Naive thymus-derived CD4-positive, alpha-beta T cell (primary cell): ENCODE measurements around the gene SEC14L2. TPM values are rescaled to one million over a fixed set of nuclear protein-coding genes. Genes with fewer than 3 reads are reported as not detected.

Experiments used
- ATAC-seq: fragments of 150-1000 bp; cut with Tn5 transposase; 2 replicates; pipeline ENCODE4 v1.10.0; 2021; ENCODE audit warnings: mild to moderate bottlenecking, moderate library complexity
- CTCF ChIA-PET: fragments of 350-600 bp; sonication (Branson Sonifier 250); formaldehyde crosslinking; loops from one replicate; lab custom pipeline; 2021; ENCODE audit warnings: antibody characterized with exemption; lab: Charles Lee
- POLR2A ChIA-PET: fragments of 350-600 bp; sonication (Branson Sonifier 250); formaldehyde crosslinking; loops from one replicate; lab custom pipeline; 2021; ENCODE audit warnings: antibody characterized with exemption, inconsistent platforms; lab: Charles Lee
- DNase-seq, 9 donors: peaks; one replicate each; pipeline versions ENCODE4 v3.0.0 to v3.0.0-alpha.2; 2020 to 2022; ENCODE audit warnings: mixed read lengths in 1 of 9
- H3K27ac ChIP-seq: one replicate; pipeline ENCODE4 v1.7.0; 2013; ENCODE audit warnings: mild to moderate bottlenecking, low read depth, low read length, moderate library complexity
- H3K27me3 ChIP-seq, 2 donors: one replicate each; pipeline ENCODE4 v1.7.0; 2013; ENCODE audit warnings: low read length in 2 of 2, mild to moderate bottlenecking in 2 of 2, moderate library complexity in 2 of 2; ENCODE audit not compliant: control insufficient read depth in 2 of 2, insufficient read depth in 2 of 2
- H3K36me3 ChIP-seq, 3 experiments: 1 replicate in 2 of 3; 2 replicates in 1 of 3; pipeline ENCODE4 v1.7.0; 2013; ENCODE audit warnings: low read length in 3 of 3, mild to moderate bottlenecking in 3 of 3, moderate library complexity in 1 of 3; ENCODE audit not compliant: insufficient read depth in 3 of 3, control insufficient read depth in 2 of 3
- H3K4me1 ChIP-seq, 2 donors: one replicate each; pipeline ENCODE4 v1.7.0; 2013; ENCODE audit warnings: low read length in 2 of 2, mild to moderate bottlenecking in 2 of 2, moderate library complexity in 1 of 2; ENCODE audit not compliant: control insufficient read depth in 2 of 2, insufficient read depth in 2 of 2
- H3K4me3 ChIP-seq: 2 replicates; pipeline ENCODE4 v1.7.0; 2013; ENCODE audit warnings: mild to moderate bottlenecking, low read length
- H3K9me3 ChIP-seq, 3 experiments: 1 replicate in 2 of 3; 2 replicates in 1 of 3; pipeline ENCODE4 v1.7.0; 2013; ENCODE audit warnings: low read length in 3 of 3; ENCODE audit not compliant: control insufficient read depth in 2 of 3
- H3K27ac Mint-ChIP-seq, 9 donors: one replicate each; pipeline ENCODE4 v1.8.0; 2020 to 2022; ENCODE audit warnings: mixed read lengths in 9 of 9, mild to moderate bottlenecking in 8 of 9, moderate library complexity in 5 of 9, inconsistent platforms in 2 of 9
- H3K27me3 Mint-ChIP-seq, 5 donors: one replicate each; pipeline ENCODE4 v1.8.0; 2021 to 2022; ENCODE audit warnings: mixed read lengths in 5 of 5, mild to moderate bottlenecking in 1 of 5
- H3K36me3 Mint-ChIP-seq, 5 donors: one replicate each; pipeline ENCODE4 v1.8.0; 2020 to 2022; ENCODE audit warnings: mixed read lengths in 5 of 5, mild to moderate bottlenecking in 3 of 5, inconsistent platforms in 1 of 5
- H3K4me1 Mint-ChIP-seq, 7 donors: one replicate each; pipeline ENCODE4 v1.8.0; 2020 to 2022; ENCODE audit warnings: mixed read lengths in 7 of 7, mild to moderate bottlenecking in 3 of 7, inconsistent platforms in 1 of 7
- H3K4me3 Mint-ChIP-seq, 10 donors: one replicate each; pipeline ENCODE4 v1.8.0; 2020 to 2022; ENCODE audit warnings: mild to moderate bottlenecking in 10 of 10, mixed read lengths in 10 of 10, moderate library complexity in 6 of 10, inconsistent platforms in 2 of 10
- H3K9me3 Mint-ChIP-seq, 11 donors: one replicate each; pipeline ENCODE4 v1.8.0; 2020 to 2022; ENCODE audit warnings: mixed read lengths in 11 of 11, mild to moderate bottlenecking in 4 of 11, inconsistent platforms in 1 of 11, moderate library complexity in 1 of 11
- intact Hi-C, 2 donors: fragments of 100-400 bp; cut with micrococcal nuclease; formaldehyde crosslinking; loops; one replicate each; pipeline ENCODE4 v1.15.1; 2023
- polyA plus RNA-seq, 2 donors: library from polyadenylated mRNA; unstranded; fragments of 300-500 nt; fragmentation: Illumina TruSeq; gene quantifications; one replicate each; pipeline ENCODE4 v1.2.3, GENCODE V29; 2021
- total RNA-seq, 6 experiments: library from RNA in 5 of 6; stranded (reverse) in 5 of 6; gene quantifications; 1 replicate in 5 of 6; 2 replicates in 1 of 6; pipeline ENCODE4 v1.2.3 and lab custom pipeline; 2021 to 2026

The SEC14L2 gene
- total RNA-seq (100 to 1,000 TPM in 1 of 5 experiments, 10 to 100 TPM in 4; 10.7 to 147 (median 16.5) TPM), polyA plus RNA-seq (10 to 100 TPM; 12.7 to 20.7 TPM), total RNA-seq (lab: John Stamatoyannopoulos, UW) (48.6 reads per million, percentile 70 among the genes with 10 or more reads in this experiment)

DNA sequence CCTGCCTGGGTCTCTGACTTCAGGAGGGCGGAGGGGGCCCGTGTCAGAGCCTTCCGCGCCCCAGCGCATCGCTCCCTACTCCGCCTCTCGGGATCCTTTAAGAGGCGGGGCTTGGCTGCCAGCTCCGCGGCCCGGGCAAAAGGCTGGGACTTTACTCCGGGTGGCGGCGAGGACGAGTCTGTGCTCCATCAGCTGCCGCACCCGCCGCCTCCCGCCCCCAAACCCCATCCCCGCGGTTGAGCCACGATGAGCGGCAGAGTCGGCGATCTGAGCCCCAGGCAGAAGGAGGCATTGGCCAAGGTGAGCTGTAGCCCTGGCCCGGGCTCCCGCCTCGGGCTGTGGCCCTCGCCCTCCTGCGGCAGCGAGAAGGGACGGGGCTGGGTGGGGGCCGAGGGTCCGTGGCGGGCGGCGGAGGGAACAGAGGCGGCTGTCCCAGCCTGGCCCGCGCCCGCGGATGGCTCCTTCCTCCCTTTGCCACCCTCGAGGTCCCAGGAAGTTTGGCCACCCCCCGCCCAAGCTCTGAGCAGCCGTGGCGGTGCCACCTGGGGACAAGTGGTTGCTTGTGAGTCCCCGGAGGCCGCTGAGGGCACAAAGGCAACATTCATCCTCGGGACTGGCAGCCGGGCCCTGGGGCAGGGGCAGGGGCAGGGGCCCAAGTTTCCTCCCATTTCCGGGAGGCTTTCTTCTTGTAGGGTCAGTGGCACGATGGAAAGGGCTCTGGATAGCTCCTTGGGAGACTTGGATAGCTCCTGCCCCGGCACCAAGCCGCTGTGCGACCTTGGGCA, at the start of gene SEC14L2:
SEC14L2 (plus strand) TSS at position 148 of the 785 bp plus-strand sequence; CDS start at position 247, 99 bp downstream.
- ATAC-seq (peak; percentile 81), DNase-seq (peak; percentile 26 to 73 (median 50))
- Histone ChIP-seq H3K36me3 (peaks cover 0 to 4% (median 0%) of the 10 kb centered on the region in 3 experiments), H3K27ac (peak within 1 kb of the TSS; percentile 77), H3K27me3 (no peaks in the 10 kb centered on the region), H3K9me3 (no peaks in the 10 kb centered on the region), H3K4me1 (peaks cover 12 to 22% of the 10 kb centered on the region in 2 donors), H3K4me3 (peak within 1 kb of the TSS; percentile 71)
- H3K4me3 Mint-ChIP-seq, result peak within 1 kb of the TSS; percentile 85 to 95 (median 90)
- peak within 1 kb of the TSS; percentile 77 to 94 (median 91) for H3K27ac Mint-ChIP-seq
- peaks cover 0 to 5% (median 0%) of the 10 kb centered on the region in 5 donors for H3K27me3 Mint-ChIP-seq
- POLR2A ChIA-PET, result interaction anchor here (0.8 to 12.2 kb wide), 11 partner anchors 9 to 475 kb away, joined by 3 to 158 read pairs (median 5); partner anchors contain the start of genes CASTOR1, CCDC157, MTFP1 and SF3A1
- H3K9me3 Mint-ChIP-seq, result no peaks in the 10 kb centered on the region
- H3K36me3 Mint-ChIP-seq, result peaks cover 0 to 5% (median 0%) of the 10 kb centered on the region in 5 donors
- peaks cover 29 to 69% (median 46%) of the 10 kb centered on the region in 7 donors for H3K4me1 Mint-ChIP-seq
- intact Hi-C loops, result loop anchor here (1.0 to 10.0 kb wide), 3 partner anchors 27 to 358 kb away; no protein-coding TSS in a partner anchor
- CTCF ChIA-PET, result interaction anchor here (0.5 to 4.8 kb wide), 9 partner anchors 10 to 189 kb away, joined by 3 to 38 read pairs (median 3); partner anchors contain the start of genes MTFP1 and RNF215

- ChIA-PET POLR2A (interaction anchor here (1.1 to 2.0 kb wide), 2 partner anchors 11 to 58 kb away, joined by 4 read pairs; partner anchors contain the start of gene CASTOR1), CTCF (interaction anchor here (1.2 kb wide), 1 partner anchor 18 kb away, joined by 3 read pairs; no protein-coding TSS in a partner anchor)
- DNase-seq, result no peak
- Mint-ChIP-seq H3K4me1 (peaks cover 34 to 65% (median 43%) of the 10 kb centered on the region in 7 donors), H3K27me3 (no peaks in the 10 kb centered on the region), H3K4me3 (peak overlapping the region in 3 of 10 donors; percentile 11 to 27 (median 21)), H3K9me3 (no peaks in the 10 kb centered on the region), H3K27ac (peak overlapping the region in 7 of 9 donors; percentile 7 to 80 (median 64)), H3K36me3 (peaks cover 5 to 48% (median 27%) of the 10 kb centered on the region in 5 donors)
- intact Hi-C loops, result no loop called here
- ATAC-seq, result no peak
- Histone ChIP-seq H3K27me3 (no peaks in the 10 kb centered on the region), H3K9me3 (no peaks in the 10 kb centered on the region), H3K27ac (no peak overlapping the region), H3K4me3 (no peak overlapping the region), H3K36me3 (peaks cover 47 to 97% (median 50%) of the 10 kb centered on the region in 3 experiments), H3K4me1 (peaks cover 11 to 14% of the 10 kb centered on the region in 2 donors)
These were observed 49.4 kb upstream of the SEC14L2 start for GRCh38 chr22:30347255-30347892.

DNA sequence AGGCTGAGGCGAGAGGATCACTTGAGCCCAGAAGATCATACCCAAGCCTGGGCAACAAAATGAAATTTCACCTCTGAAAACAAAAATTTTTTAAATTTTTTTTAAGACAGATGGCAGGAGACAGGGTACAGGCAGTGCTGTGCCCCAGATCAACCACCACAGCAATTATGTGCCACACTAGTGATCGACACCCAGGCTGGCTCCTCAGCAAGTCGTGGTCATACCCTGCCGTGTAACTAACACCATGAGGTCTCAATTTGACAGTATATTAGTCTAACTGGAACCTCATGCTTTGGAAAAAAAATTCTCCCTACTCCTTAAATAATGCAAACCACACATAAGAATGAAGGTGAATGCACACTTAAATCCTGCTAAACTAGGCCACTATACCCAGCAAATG, 48.4 kb upstream of the SEC14L2 start:
- Histone ChIP-seq H3K27me3 (no peaks in the 10 kb centered on the region), H3K27ac (peak overlapping the region; percentile 3), H3K4me1 (peaks cover 15 to 24% of the 10 kb centered on the region in 2 donors), H3K4me3 (no peak overlapping the region), H3K9me3 (no peaks in the 10 kb centered on the region), H3K36me3 (peaks cover 41 to 95% (median 46%) of the 10 kb centered on the region in 3 experiments)
- peak overlapping the region in 4 of 9 donors; percentile 34 to 75 (median 50) for H3K27ac Mint-ChIP-seq
- H3K36me3 Mint-ChIP-seq, result peaks cover 1 to 43% (median 28%) of the 10 kb centered on the region in 5 donors
- no peak for ATAC-seq
- no peak for DNase-seq
- ChIA-PET CTCF (interaction anchor here (0.7 to 1.2 kb wide), 3 partner anchors 19 to 84 kb away, joined by 3 read pairs; no protein-coding TSS in a partner anchor), POLR2A (interaction anchor here (1.1 kb wide), 1 partner anchor 12 kb away, joined by 4 read pairs; no protein-coding TSS in a partner anchor)
- no peaks in the 10 kb centered on the region for H3K27me3 Mint-ChIP-seq
- no peaks in the 10 kb centered on the region for H3K9me3 Mint-ChIP-seq
- intact Hi-C loops, result no loop called here
- H3K4me3 Mint-ChIP-seq, result peak overlapping the region in 4 of 10 donors; percentile 17 to 52 (median 34)
- peaks cover 29 to 75% (median 52%) of the 10 kb centered on the region in 7 donors for H3K4me1 Mint-ChIP-seq

DNA sequence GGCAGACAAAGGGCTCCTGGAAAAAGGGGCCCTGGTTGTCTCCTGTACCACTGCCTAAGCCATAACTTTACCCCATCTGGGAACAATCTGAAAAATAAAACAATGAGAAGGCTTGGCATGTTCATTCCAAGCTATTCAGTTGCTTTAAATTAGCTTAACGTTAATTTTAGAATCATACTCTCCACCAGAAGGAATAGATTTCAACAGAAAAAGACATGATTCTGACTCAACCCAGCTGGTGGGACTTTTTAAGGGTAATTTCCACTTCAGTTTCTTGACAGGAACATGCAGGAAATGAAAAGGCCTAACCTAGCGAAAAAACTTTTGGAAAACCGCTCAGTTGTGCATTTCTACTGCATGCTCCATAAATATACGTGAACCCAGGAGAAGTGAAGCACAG, 48.0 kb upstream of the SEC14L2 start:
- intact Hi-C loops, result no loop called here
- Mint-ChIP-seq H3K27me3 (no peaks in the 10 kb centered on the region), H3K27ac (peak overlapping the region in 5 of 9 donors; percentile 17 to 75 (median 45)), H3K4me3 (peak overlapping the region in 4 of 10 donors; percentile 17 to 52 (median 34)), H3K9me3 (no peaks in the 10 kb centered on the region), H3K36me3 (peaks cover under 1 to 42% (median 30%) of the 10 kb centered on the region in 5 donors), H3K4me1 (peaks cover 32 to 79% (median 56%) of the 10 kb centered on the region in 7 donors)
- Histone ChIP-seq H3K4me3 (no peak overlapping the region), H3K9me3 (no peaks in the 10 kb centered on the region), H3K4me1 (peaks cover 18 to 26% of the 10 kb centered on the region in 2 donors), H3K27ac (peak overlapping the region; percentile 3), H3K27me3 (no peaks in the 10 kb centered on the region), H3K36me3 (peaks cover 38 to 93% (median 42%) of the 10 kb centered on the region in 3 experiments)
- POLR2A ChIA-PET, result interaction anchor here (2.3 kb wide), 1 partner anchor 8 kb away, joined by 11 read pairs; no protein-coding TSS in a partner anchor
- CTCF ChIA-PET, result interaction anchor here (0.7 to 1.6 kb wide), 3 partner anchors 48 to 84 kb away, joined by 3 to 7 read pairs (median 3); no protein-coding TSS in a partner anchor
- DNase-seq (no peak), ATAC-seq (no peak)

DNA sequence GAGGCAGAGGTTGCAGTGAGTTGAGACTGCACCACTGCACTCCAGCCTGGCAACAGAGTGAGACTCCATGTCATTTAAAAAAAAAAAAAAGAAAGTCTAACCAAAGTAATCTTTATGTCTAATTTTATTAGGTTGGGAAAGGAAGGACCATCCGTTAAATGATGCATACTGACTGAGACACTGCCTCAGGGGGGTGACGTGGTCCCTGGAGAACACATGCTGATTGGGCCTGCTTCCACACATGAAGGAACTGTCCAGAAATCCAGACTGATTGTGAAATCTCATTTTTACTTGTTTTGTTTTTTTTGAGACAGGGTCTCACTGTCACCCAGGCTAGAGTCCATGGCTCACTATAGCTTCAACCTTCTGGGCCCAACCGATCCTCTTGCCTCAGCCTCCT, 45.6 kb upstream of the SEC14L2 start:
- ATAC-seq (no peak), DNase-seq (no peak)
- intact Hi-C loops, result no loop called here
- Histone ChIP-seq H3K27ac (no peak overlapping the region), H3K4me3 (no peak overlapping the region), H3K9me3 (no peaks in the 10 kb centered on the region), H3K4me1 (peaks cover 42 to 49% of the 10 kb centered on the region in 2 donors), H3K27me3 (no peaks in the 10 kb centered on the region), H3K36me3 (peaks cover 17 to 76% (median 32%) of the 10 kb centered on the region in 3 experiments)
- peak overlapping the region in 3 of 9 donors; percentile 59 to 86 (median 76) for H3K27ac Mint-ChIP-seq
- H3K36me3 Mint-ChIP-seq, result peaks cover 9 to 35% (median 28%) of the 10 kb centered on the region in 5 donors
- H3K9me3 Mint-ChIP-seq, result peaks cover 0 to 2% (median 0%) of the 10 kb centered on the region in 11 donors
- POLR2A ChIA-PET, result interaction anchor here (2.3 kb wide), 1 partner anchor 11 kb away, joined by 11 read pairs; no protein-coding TSS in a partner anchor
- CTCF ChIA-PET, result no interaction called here
- peaks cover 56 to 93% (median 70%) of the 10 kb centered on the region in 7 donors for H3K4me1 Mint-ChIP-seq
- H3K27me3 Mint-ChIP-seq, result no peaks in the 10 kb centered on the region
- H3K4me3 Mint-ChIP-seq, result peak overlapping the region in 5 of 10 donors; percentile 7 to 48 (median 34)
